ENCODE results near the gene VPS13A.
A peak's percentile ranks its signal among the peaks of the same experiment; 100 is the strongest.

The VPS13A gene

GRCh38 chr9:77177143-77177893, at the start of gene VPS13A:
VPS13A (plus strand) TSS chr9:77177534; CDS start chr9:77177705, 171 bp downstream.
- peak; percentile 78 to 90 for DNase-seq (ENCODE audit: low read depth in 2 of 2)

- DNase-seq (ENCODE audit: low read depth in 2 of 2): no peak
These were observed 49.1 kb upstream of the VPS13A start for GRCh38 chr9:77128125-77128789.

DNA sequence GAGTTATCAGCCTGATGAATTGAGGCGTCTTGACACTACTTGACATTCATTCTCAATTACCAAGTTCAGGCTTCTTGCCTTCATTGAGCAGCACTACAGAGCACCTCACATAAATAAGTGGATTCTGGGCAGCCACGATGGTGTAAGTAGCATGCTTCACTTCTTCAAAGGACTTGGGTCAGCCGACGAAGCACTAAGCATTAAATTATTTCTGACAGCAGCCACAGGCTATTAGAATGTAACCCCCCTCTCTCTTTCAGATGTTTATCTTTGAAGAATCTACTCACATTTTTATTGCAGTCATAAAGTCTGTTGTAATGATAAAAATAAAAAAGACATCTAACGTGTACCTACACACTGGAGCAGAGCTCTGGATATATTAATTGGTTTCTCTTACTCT, 45.9 kb upstream of the VPS13A start:
- DNase-seq (ENCODE audit: low read depth in 2 of 2): no peak

- DNase-seq (ENCODE audit: low read depth in 2 of 2): no peak
These were observed 44.3 kb upstream of the VPS13A start for GRCh38 chr9:77133011-77133410.

- no peak for DNase-seq (ENCODE audit: low read depth in 2 of 2)
These were observed 35.0 kb upstream of the VPS13A start for GRCh38 chr9:77142366-77142765.

DNA sequence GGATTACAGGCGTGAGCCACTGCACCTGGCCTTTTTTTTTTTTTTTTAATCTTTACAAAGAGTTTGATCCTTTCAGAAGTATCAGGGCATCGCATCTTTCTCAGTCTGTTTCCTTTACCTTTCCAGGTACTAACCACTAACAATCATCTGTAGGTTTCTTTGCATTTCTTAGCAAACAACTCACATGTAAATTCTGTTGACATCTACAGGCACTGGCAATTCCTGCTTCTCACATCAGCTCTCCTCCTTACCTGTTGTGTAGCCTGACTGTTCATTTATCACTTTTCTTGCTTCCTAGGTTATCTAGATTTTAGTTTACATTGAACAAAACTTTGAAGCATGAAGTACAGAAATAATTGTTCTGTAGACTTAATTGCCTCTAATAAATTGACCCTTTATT, 27.5 kb upstream of the VPS13A start:
- no peak for DNase-seq (ENCODE audit: low read depth in 2 of 2)

GRCh38 chr9:77152289-77152688, 25.0 kb upstream of the VPS13A start:
- no peak for DNase-seq (ENCODE audit: low read depth in 2 of 2)

GRCh38 chr9:77156646-77157371, 20.5 kb upstream of the VPS13A start:
- no peak for DNase-seq (ENCODE audit: low read depth in 2 of 2)

GRCh38 chr9:77158772-77159513, 18.4 kb upstream of the VPS13A start:
- no peak for DNase-seq (ENCODE audit: low read depth in 2 of 2)

DNA sequence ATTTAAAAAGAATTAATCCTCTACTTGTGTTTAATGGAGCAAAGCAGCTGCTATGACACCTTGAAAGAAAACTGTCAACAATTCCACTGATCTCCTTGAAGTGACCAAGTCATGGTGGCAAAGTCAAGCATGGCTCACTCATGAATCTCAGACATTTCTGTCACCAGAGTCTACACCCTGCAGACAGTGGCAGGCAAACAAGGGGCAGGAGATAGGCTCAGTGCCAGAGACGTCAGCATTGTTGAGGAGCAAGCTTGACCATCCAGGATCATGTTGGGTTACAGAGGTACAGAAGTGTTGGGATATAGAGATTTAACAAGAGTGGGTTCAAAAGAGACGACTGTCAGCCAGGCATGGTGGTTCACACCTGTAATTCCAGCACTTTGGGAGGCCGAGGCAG, 16.1 kb upstream of the VPS13A start:
- no peak for DNase-seq (ENCODE audit: low read depth in 2 of 2)

GRCh38 chr9:77161966-77162365, 15.4 kb upstream of the VPS13A start:
- no peak for DNase-seq (ENCODE audit: low read depth in 2 of 2)

DNA sequence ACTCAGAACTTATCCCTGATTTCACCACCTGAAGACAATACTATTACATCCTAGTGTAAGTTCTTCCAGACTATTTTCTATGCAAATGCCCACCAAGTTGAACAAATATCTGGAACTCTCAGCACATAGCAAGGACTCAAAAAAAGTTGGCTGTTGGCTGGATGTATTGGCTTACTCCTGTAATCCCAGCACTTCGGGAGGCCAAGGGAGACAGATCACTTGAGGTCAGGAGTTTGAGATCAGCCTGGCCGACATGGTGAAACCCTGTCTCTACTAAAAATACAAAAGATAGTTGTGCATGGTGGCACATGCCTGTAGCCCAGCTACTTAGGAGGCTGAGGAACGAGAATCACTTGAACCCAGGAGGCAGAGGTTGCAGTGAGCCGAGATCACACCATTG, 15.0 kb upstream of the VPS13A start:
- no peak for DNase-seq (ENCODE audit: low read depth in 2 of 2)

DNA sequence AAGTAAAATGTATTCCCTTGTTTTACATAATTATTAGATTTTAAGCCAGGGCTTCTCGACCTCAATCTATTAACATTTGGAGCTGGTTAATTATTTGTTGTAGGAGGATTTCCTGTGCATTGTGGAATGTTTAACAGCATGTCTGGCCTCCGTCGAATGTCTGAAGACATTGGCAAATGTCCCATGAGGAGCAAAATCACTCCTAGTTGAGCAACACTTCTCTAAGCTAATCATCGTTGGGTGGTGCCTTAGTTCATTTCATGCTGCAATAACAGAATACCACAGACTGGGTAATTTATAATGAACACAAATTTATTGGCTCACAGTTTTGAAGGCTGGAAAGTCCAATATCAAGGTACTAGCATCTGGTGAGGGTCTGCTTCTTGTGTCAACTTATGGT, 13.4 kb upstream of the VPS13A start:
- DNase-seq (ENCODE audit: low read depth in 2 of 2): no peak

GRCh38 chr9:77166193-77166592, 11.1 kb upstream of the VPS13A start:
- no peak for DNase-seq (ENCODE audit: low read depth in 2 of 2)

DNA sequence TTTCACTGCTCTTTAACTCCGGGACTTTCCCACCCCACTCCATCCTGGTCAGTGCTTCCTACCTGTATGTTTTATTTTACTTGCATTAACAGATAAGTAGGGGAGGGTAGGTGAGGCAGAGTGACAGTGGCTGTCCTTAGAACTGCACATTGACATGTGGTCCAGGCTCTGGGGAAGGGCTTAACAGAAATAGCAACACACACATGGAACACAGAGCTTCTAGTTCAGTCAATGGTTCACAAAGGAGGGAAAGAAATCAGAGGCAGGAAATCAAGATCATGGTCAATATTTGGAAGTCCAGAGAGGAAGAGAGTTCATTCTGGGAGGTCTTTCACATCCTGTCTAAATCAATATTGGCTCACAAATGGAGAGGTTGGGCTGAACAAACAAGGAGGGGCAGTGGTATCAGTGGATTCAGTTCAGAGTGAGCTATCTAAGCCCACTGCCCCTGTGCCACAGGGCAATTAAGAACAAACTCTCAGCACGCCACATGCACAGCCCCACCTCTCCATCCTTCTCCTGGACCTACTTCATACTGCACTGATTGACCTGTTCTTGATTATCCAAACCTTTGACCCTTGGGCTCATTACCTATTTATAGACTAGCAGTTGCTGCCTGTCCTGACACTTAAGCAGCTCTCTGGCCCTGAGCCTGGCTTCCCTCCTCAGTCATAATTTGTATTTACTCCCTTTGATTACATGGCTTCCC, 6.2 kb upstream of the VPS13A start:
- no peak for DNase-seq (ENCODE audit: low read depth in 2 of 2)

GRCh38 chr9:77175151-77175550, 2.2 kb upstream of the VPS13A start:
- DNase-seq (ENCODE audit: low read depth in 2 of 2): no peak

GRCh38 chr9:77176106-77176505, 1.2 kb upstream of the VPS13A start:
- DNase-seq (ENCODE audit: low read depth in 2 of 2): no peak

DNA sequence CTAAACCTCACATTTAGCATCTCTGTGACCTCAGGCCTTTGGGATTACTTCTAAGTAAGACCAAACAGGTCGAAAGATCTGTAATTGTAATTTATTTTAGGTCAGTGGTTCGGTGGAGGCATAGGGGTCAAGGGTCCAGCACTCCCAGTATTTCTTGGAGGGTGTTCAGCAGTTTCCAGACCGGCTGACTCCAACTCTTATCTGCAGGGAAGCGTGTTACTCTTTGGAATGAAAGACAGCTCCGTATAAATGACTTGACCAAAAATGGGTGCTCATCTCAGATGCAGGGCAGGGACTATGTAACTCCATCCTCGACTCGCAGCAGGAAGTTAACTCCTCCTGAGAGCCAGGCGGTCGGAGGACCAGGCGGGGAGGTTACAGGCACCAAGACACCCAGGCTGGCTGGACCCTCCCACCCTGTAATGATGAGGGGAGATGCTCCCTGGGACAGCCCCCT, 620 bp upstream of the VPS13A start:
- DNase-seq (ENCODE audit: low read depth in 2 of 2): no peak

DNA sequence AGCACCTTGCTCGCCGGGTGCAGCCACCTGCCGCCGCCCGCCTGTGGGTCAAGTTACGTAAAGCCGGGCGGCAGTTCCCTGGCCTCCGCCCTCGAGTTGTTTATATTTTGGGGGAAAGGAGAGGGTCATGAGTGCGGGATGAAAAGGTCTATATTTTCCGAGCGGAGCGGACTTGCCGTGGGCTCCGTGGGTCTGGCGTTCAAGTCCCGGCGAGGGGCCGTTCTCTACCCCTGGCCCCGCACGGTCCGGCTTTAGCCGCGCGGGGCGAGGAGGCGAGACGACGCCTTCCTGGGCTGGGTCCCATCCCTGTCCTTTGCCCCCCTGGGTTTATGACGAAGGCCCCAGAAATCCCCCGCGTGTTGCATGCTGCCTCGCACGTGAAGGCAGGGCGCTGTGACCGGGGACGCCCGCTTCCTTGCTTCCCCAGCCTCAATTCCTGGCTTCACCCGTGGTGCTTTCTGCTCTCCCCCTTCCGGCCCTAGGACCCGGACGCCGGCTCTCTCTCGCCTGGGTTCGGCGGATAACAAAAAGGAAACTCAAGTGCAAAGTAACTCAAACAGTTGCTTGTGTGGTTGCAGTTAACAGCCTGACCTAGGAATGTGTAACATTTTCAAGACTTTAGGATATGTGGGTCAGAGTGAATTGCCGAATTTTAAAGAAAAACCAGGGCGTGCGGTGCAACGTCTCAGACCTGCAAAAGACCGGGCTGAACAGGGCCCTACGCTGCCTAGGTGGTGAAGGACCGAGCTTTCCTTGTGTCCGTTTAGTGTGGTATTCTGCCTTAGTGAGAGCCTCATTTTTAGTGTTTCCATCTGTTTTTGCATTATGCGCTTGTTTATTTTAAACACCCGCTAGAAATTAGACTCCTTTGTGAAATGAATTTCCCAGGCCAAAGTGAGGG, 810 bp downstream of the VPS13A start:
- DNase-seq (ENCODE audit: low read depth in 2 of 2): peak; percentile 27 to 37

DNA sequence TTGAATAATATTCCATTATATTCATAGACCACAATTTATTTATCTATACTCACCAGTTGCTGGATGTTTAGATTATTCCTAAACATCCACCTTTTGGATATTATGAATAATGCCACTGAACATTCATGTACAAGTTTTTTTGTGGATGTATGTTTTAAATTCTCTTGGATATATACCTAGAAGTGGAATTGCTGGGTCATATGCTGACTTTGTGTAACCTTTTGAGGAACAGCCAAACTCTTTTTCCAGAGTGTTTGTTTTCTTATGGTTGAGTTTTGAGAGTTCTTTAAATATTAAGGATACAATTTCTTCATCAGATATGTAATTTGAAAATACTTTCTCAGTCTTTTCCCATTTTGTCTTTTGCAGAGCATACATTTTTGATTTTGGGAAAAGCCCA, 2.7 kb downstream of the VPS13A start:
- DNase-seq (ENCODE audit: low read depth in 2 of 2): no peak
